Activated CD4-positive, alpha-beta T cell treated with anti-CD3 and anti-CD28 coated beads, Interleukin-2, amount 10 ng/mL, durations not matched to agents 7 days and 5 days (primary cell): ENCODE data around the gene LTV1. TPM values are rescaled to one million over a fixed set of nuclear protein-coding genes. Genes with fewer than 3 reads are reported as not detected.
A peak's percentile ranks its signal among the peaks of the same experiment; 100 is the strongest.
"Not testable (repeated sequence)": the region's sequence is repeated elsewhere in the genome, so short reads cannot be mapped to it uniquely, and the experiment has no call there.

Experiments used
- CTCF ChIA-PET: fragments of 350-600 bp; sonication (Branson Sonifier 250); formaldehyde crosslinking; loops from one replicate; lab custom pipeline; 2021; ENCODE audit warnings: antibody characterized with exemption; lab: Charles Lee
- POLR2A ChIA-PET: fragments of 350-600 bp; sonication (Branson Sonifier 250); formaldehyde crosslinking; loops from one replicate; lab custom pipeline; 2021; ENCODE audit warnings: antibody characterized with exemption; lab: Charles Lee
- DNase-seq: peaks from one replicate; pipeline ENCODE4 v3.0.0-alpha.2; 2020
- H3K27ac Mint-ChIP-seq: one replicate; pipeline ENCODE4 v1.8.0; 2021; ENCODE audit warnings: mild to moderate bottlenecking, moderate library complexity, mixed read lengths
- H3K27me3 Mint-ChIP-seq: one replicate; pipeline ENCODE4 v1.8.0; 2021; ENCODE audit warnings: mixed read lengths
- H3K36me3 Mint-ChIP-seq: one replicate; pipeline ENCODE4 v1.8.0; 2021; ENCODE audit warnings: low read depth, mixed read lengths
- H3K4me1 Mint-ChIP-seq: one replicate; pipeline ENCODE4 v1.8.0; 2021; ENCODE audit warnings: mixed read lengths
- H3K4me3 Mint-ChIP-seq: one replicate; pipeline ENCODE4 v1.8.0; 2021; ENCODE audit warnings: mild to moderate bottlenecking, moderate library complexity, mixed read lengths
- H3K9me3 Mint-ChIP-seq: one replicate; pipeline ENCODE4 v1.8.0; 2021; ENCODE audit warnings: mixed read lengths
- total RNA-seq, 2 experiments: library from RNA; stranded (reverse); gene quantifications; one replicate each; pipeline ENCODE4 v1.2.3, GENCODE V29; 2021

The LTV1 gene
- total RNA-seq, 2 experiments from 2014 or later, result 23.7 to 25.1 TPM

DNA sequence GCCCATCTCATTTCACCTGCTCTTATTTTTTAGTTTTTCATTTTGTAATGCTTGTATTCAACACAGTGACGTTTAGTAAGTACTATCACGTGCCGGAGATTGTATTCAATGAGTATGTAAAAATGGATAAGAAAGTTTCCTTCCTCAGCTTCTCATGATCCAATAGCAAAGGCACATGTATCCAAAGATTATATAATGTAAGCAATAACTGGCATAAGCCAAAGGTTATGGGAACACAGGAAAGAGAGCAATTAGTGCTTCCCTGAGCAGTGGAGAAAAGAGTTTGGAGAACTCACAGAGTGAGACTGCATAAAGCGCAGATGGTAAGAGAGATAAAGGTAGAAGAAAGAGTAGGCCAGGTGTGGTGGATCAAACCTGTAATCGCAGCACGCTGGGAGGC lies 21.8 kb upstream of the LTV1 start:
- Mint-ChIP-seq H3K9me3 (no peaks in the 10 kb centered on the region), H3K36me3 (peaks cover 5% of the 10 kb centered on the region), H3K27me3 (no peaks in the 10 kb centered on the region), H3K27ac (no peak overlapping the region), H3K4me1 (no peaks in the 10 kb centered on the region), H3K4me3 (no peak overlapping the region)
- CTCF ChIA-PET, result no interaction called here
- no peak for DNase-seq
- POLR2A ChIA-PET, result no interaction called here

DNA sequence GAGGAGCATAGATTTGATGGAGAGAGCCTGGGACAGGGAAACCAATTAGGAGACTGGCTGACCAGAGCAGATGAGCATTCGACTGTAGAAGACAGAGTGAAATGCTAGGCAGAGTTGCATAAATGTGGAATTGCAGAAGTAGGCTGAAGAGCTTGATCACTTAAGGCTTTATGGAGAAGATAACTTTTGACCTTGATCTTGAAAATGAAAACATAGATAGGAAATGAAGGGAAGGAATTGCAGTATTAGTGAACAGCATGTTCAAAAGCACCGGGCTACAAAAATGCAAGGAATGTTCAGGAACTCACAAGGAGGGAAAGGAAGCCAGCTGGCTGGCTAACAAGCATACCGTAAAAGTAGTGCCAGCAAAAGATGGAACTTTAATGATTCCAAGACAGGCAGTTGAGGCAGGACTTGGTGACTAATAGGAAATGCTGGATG lies 20.5 kb upstream of the LTV1 start:
- Mint-ChIP-seq H3K9me3 (no peaks in the 10 kb centered on the region), H3K27ac (no peak overlapping the region), H3K4me1 (no peaks in the 10 kb centered on the region), H3K4me3 (no peak overlapping the region), H3K36me3 (peaks cover 2% of the 10 kb centered on the region), H3K27me3 (no peaks in the 10 kb centered on the region)
- ChIA-PET CTCF (interaction anchor here (2.8 kb wide), 1 partner anchor 15 kb away, joined by 8 read pairs; no protein-coding TSS in a partner anchor), POLR2A (no interaction called here)
- DNase-seq, result no peak

DNA sequence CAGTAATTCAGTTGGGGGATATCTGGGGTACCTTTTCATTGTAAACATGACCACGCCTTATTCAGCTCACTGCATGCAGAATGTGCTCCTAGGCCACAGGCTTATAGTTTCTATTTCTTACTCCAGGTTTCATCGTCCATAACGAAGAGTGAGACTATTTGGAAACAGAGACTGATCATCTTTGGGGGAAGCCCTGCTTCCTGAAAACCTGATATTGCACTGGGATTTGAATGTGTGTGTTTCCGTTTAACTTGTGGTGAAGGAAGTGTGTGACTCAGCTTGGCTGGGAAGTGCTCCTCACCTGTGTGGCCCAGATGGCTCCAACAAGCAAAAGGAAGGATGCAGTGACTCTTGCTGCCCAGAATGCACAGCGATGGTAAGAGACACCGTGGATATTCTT lies 19.6 kb upstream of the LTV1 start:
- no peaks in the 10 kb centered on the region for H3K27me3 Mint-ChIP-seq
- CTCF ChIA-PET, result interaction anchor here (0.6 to 2.8 kb wide), 2 partner anchors 15 to 163 kb away, joined by 5 to 8 read pairs; no protein-coding TSS in a partner anchor
- no peaks in the 10 kb centered on the region for H3K4me1 Mint-ChIP-seq
- no peaks in the 10 kb centered on the region for H3K9me3 Mint-ChIP-seq
- no peak for DNase-seq
- POLR2A ChIA-PET, result no interaction called here
- H3K27ac Mint-ChIP-seq, result no peak overlapping the region
- peaks cover 2% of the 10 kb centered on the region for H3K36me3 Mint-ChIP-seq
- no peak overlapping the region for H3K4me3 Mint-ChIP-seq

DNA sequence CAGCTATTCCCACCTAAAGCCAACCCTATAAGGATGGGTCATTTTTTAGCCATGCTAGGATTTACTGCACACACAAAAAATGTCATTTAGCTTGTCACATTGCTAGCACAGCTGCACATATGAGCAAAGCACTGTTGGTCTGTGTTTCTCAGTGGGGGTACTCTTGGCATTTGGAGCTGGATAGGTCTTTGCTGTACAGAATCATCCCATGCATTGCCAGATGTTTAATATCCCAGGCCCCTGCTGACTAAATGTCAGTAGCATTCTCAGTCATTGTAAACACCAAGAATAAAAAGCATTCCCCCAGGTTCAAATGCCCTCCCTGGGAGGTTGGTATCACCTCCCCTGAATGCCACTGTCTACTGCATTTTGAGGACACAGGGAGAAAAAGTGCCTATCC lies 14.6 kb upstream of the LTV1 start:
- Mint-ChIP-seq H3K9me3 (no peaks in the 10 kb centered on the region), H3K27ac (no peak overlapping the region), H3K4me1 (no peaks in the 10 kb centered on the region), H3K36me3 (peaks cover 4% of the 10 kb centered on the region), H3K4me3 (no peak overlapping the region), H3K27me3 (no peaks in the 10 kb centered on the region)
- ChIA-PET CTCF (interaction anchor here (1.1 kb wide), 1 partner anchor 12 kb away, joined by 3 read pairs; no protein-coding TSS in a partner anchor), POLR2A (no interaction called here)
- DNase-seq, result no peak

DNA sequence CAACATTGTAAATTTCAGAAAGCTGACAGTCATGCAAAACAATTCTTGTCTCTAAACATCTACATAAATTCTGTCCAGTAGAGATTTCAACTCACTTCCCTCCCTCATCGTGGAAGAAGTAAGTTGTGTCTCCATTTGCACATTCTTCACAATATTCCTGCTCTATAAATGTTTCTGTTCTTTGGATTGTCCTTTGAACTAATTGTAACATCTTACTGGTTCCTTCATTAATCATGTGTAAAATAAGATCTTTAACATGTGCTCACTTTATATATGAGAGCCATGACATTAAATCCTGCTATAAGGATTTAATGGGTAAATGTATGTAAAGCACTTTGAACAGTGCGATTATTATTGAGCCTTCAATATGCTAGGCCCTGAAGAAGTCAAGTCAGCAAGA lies 7.0 kb upstream of the LTV1 start:
- no peaks in the 10 kb centered on the region for H3K4me1 Mint-ChIP-seq
- ChIA-PET CTCF (no interaction called here), POLR2A (no interaction called here)
- H3K27ac Mint-ChIP-seq, result no peak overlapping the region
- DNase-seq, result no peak
- H3K9me3 Mint-ChIP-seq, result no peaks in the 10 kb centered on the region
- H3K36me3 Mint-ChIP-seq, result peaks cover 2% of the 10 kb centered on the region
- no peaks in the 10 kb centered on the region for H3K27me3 Mint-ChIP-seq
- H3K4me3 Mint-ChIP-seq, result no peak overlapping the region

DNA sequence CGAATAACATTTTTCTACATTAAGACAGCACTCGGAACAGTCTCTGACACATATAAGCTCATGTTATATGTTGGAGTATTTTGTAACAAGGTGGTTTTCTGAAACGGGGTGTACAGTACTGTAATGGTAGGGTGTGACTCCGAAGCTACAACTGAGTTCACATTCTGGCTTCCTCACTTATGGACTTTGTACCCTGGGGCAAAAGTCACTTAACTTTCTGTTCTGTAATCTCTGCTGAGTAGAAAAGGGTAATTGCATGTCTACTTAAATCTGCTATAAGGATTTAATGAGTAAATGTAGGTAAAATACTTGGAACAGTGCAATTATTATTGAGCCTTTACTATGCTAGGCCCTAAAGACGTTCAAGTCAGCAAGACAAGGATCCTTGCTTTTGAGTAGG lies 4.7 kb upstream of the LTV1 start:
- H3K36me3 Mint-ChIP-seq, result no peaks in the 10 kb centered on the region
- no peaks in the 10 kb centered on the region for H3K27me3 Mint-ChIP-seq
- DNase-seq, result no peak
- H3K9me3 Mint-ChIP-seq, result no peaks in the 10 kb centered on the region
- H3K4me3 Mint-ChIP-seq, result no peak overlapping the region
- H3K4me1 Mint-ChIP-seq, result peaks cover 5% of the 10 kb centered on the region
- CTCF ChIA-PET, result interaction anchor here (1.0 kb wide), 1 partner anchor 14 kb away, joined by 3 read pairs; no protein-coding TSS in a partner anchor
- POLR2A ChIA-PET, result no interaction called here
- H3K27ac Mint-ChIP-seq, result no peak overlapping the region

DNA sequence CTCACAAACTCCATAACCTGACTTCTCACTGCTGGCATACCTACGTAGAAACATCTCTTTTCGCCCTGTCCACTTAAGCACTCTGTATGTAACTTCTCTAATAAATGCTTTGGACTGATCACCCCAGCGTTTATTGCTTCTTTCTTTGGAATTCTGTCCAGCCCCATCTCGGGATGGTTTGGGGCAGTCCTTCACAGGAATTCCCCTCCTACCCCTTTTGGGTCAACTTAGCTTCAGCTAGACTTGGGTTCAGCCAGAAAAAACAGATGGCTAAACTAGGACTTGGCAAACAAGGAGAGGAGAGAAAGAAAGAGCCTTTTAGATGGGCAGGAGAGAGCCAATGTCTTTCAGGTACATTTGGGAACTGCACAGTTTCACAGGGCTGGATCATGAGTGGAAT lies 3.9 kb upstream of the LTV1 start:
- DNase-seq, result no peak
- Mint-ChIP-seq H3K4me3 (no peak overlapping the region), H3K4me1 (peaks cover 11% of the 10 kb centered on the region), H3K27ac (no peak overlapping the region), H3K9me3 (no peaks in the 10 kb centered on the region), H3K27me3 (no peaks in the 10 kb centered on the region), H3K36me3 (peaks cover 2% of the 10 kb centered on the region)
- CTCF ChIA-PET, result no interaction called here
- POLR2A ChIA-PET, result no interaction called here

DNA sequence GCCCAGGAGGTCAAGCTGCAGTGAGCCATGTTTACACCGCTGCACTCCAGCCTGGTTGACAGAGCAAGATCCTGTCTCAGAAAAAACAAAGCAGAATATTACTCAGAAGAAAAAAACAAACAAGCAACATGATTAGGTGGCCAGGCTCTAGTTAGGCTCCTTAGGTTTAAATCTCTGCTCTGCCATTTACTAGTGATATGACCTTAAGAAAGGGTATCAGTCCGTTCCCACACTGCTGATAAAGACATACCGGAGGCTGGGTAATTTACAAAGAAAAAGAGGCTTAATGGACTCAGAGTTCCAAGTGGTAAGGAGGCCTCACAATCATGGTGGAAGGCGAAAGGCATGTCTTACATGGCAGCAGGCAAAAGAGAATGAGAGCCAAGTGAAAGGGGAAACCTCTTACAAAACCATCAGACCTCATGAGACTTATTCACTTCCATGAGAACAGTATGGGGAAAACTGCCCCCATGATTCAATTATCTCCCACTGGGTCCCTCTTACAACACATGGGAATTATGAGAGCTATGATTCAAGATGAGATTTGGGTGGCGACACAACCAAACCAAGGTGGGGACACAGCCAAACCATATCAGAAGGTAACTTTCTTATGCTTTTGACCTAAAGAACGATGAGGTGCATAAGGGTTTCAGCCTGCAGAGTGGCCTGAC lies 2.4 kb upstream of the LTV1 start:
- Mint-ChIP-seq H3K27ac (no peak overlapping the region), H3K4me3 (no peak overlapping the region)

DNA sequence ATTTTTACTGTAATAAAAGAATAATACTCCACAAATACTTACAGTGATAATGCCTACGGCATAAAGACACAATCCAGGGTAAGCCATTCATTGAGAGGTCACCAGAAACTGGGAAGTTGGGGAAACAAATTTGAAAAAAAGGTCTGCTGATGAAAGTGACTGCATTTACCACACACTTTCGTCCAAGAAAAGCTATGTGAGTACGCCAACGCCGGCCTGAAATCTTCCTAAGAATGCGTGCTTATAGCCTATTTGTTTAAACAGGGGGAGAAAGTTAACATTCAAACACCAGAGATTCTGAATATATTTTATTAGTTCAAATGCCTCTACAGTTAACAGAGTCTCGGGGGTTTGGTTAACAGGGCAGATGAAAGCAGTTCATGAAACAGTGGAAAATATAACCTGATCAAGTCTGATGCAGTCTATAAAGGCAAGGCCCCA lies 657 bp upstream of the LTV1 start:
- Mint-ChIP-seq H3K4me3 (peak overlapping the region; percentile 94), H3K27ac (peak overlapping the region; percentile 96), H3K4me1 (peaks cover 20% of the 10 kb centered on the region), H3K36me3 (peaks cover 26% of the 10 kb centered on the region), H3K27me3 (no peaks in the 10 kb centered on the region), H3K9me3 (no peaks in the 10 kb centered on the region)
- POLR2A ChIA-PET, result interaction anchor here (1.0 to 1.8 kb wide), 2 partner anchors 30 to 305 kb away, joined by 3 to 5 read pairs; no protein-coding TSS in a partner anchor
- CTCF ChIA-PET, result interaction anchor here (0.8 to 1.9 kb wide), 6 partner anchors 16 to 331 kb away, joined by 3 to 6 read pairs (median 4); partner anchors contain the start of genes FUCA2 and ZC2HC1B
- no peak for DNase-seq

More for the DNA sequence above, 2.4 kb upstream of the LTV1 start:
- Mint-ChIP-seq H3K36me3 (peaks cover 11% of the 10 kb centered on the region), H3K9me3 (no peaks in the 10 kb centered on the region), H3K27me3 (no peaks in the 10 kb centered on the region), H3K4me1 (peaks cover 16% of the 10 kb centered on the region)
- POLR2A ChIA-PET, result no interaction called here
- CTCF ChIA-PET, result interaction anchor here (0.9 kb wide), 1 partner anchor 27 kb away, joined by 3 read pairs; no protein-coding TSS in a partner anchor
- DNase-seq, result no peak

DNA sequence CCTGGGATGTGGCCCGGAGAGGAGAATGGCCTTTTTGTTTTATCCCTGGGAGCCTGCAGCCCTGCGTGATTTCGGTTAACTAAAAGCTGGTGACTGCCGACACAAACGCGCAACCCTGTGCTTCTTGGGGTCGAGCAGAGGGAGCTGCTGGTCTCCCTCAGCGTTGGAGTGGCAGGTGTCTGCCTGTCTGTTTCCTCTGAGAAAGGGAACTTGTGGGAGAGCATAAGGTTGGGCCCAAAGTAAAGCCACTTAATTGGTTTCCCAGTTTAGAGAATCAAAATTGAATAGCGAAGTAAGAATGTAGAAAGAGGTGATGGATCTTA lies 500 bp downstream of the LTV1 start:
- ChIA-PET POLR2A (interaction anchor here (1.0 to 1.8 kb wide), 2 partner anchors 29 to 306 kb away, joined by 3 to 5 read pairs; no protein-coding TSS in a partner anchor), CTCF (interaction anchor here (0.6 to 1.9 kb wide), 9 partner anchors 17 to 548 kb away, joined by 3 to 7 read pairs (median 4); partner anchors contain the start of gene ZC2HC1B)
- Mint-ChIP-seq H3K9me3 (no peaks in the 10 kb centered on the region), H3K4me1 (peaks cover 20% of the 10 kb centered on the region), H3K36me3 (peaks cover 35% of the 10 kb centered on the region), H3K4me3 (peak overlapping the region; percentile 94), H3K27ac (peak overlapping the region; percentile 96), H3K27me3 (no peaks in the 10 kb centered on the region)
- no peak for DNase-seq

DNA sequence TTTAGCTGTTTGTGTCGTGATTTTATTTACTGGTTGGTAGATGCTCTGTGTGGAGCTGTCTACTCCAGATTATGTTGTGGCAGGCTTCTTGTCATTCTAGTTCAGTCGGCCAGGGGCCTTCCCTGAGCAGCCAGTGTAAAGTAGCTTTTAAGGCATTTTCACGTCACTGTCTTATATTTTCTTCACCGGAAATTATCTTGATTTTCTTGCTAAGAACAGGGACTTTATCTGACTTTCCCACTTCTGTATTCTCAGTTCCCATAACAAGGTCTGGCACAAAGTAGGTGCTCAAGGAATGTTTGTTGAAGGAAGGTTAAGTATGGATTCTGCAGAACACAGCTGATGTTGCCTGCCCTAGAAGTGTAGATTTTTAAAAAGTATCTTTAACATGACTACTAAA lies 868 bp downstream of the LTV1 start:
- Mint-ChIP-seq H3K36me3 (peaks cover 39% of the 10 kb centered on the region), H3K4me3 (peak overlapping the region; percentile 94), H3K27ac (peak overlapping the region; percentile 96), H3K27me3 (no peaks in the 10 kb centered on the region), H3K9me3 (no peaks in the 10 kb centered on the region), H3K4me1 (peaks cover 20% of the 10 kb centered on the region)
- DNase-seq, result peak; percentile 22
- ChIA-PET POLR2A (interaction anchor here (0.6 to 1.8 kb wide), 2 partner anchors 29 to 394 kb away, joined by 3 to 5 read pairs; partner anchors contain the start of genes ADAT2 and PEX3), CTCF (interaction anchor here (0.6 to 1.9 kb wide), 8 partner anchors 18 to 549 kb away, joined by 3 to 7 read pairs (median 4); partner anchors contain the start of gene ZC2HC1B)

DNA sequence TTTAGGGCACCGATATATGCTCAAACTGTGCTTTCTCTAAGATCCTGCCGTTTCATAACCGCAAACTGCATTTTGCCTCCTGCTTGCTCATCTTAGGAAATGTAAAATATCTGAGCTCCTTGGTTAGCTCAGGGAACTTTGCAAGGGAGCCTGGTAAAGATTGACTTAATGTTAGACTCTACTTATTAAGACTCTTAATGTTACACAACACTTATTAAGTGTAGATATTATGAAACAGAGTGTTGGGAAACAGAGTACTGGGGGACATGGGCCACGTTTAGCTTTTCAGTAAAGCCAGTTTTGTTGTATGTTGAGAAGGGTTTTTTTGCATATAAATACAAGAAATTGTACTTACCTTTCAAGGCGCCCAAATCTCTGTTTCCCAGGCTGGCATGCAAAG lies 1.9 kb downstream of the LTV1 start:
- H3K36me3 Mint-ChIP-seq, result peaks cover 49% of the 10 kb centered on the region
- DNase-seq, result no peak
- peaks cover 20% of the 10 kb centered on the region for H3K4me1 Mint-ChIP-seq
- CTCF ChIA-PET, result interaction anchor here (1.2 kb wide), 1 partner anchor 269 kb away, joined by 4 read pairs; no protein-coding TSS in a partner anchor
- no peaks in the 10 kb centered on the region for H3K9me3 Mint-ChIP-seq
- POLR2A ChIA-PET, result no interaction called here
- no peak overlapping the region for H3K27ac Mint-ChIP-seq
- no peak overlapping the region for H3K4me3 Mint-ChIP-seq
- H3K27me3 Mint-ChIP-seq, result no peaks in the 10 kb centered on the region

DNA sequence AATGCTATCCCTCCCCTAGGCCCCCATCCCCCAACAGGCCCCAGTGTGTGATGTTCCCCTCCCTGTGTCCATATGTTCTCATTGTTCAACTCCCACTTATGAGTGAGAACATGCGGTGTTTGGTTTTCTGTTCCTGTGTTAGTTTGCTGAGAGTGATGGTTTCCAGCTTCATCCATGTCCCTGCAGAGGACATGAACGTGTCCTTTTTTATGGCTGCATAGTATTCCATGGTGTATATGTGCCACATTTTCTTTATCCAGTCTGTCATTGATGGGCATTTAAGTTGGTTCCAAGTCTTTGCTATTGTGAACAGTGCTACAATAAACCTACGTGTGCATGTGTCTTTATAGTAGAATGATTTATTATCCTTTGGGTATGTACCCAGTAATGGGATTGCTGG lies 8.6 kb downstream of the LTV1 start:
- POLR2A ChIA-PET, DNase-seq, H3K27ac Mint-ChIP-seq, H3K4me1 Mint-ChIP-seq, H3K4me3 Mint-ChIP-seq, H3K27me3 Mint-ChIP-seq, CTCF ChIA-PET: not testable (repeated sequence)
- H3K9me3 Mint-ChIP-seq, result peaks cover 14% of the 10 kb centered on the region
- H3K36me3 Mint-ChIP-seq, result peaks cover 95% of the 10 kb centered on the region
